ENCODE results near the gene STXBP4.

- TF ChIP-seq CTCF (conservative IDR thresholded peaks at IDR 0.05; ENCODE audit: low read depth in 2 of 2), result no peak
- no peak for TF ChIP-seq ETS1 (IDR thresholded peaks at IDR 0.05)
- TF ChIP-seq POLR2AphosphoS5 (IDR thresholded peaks at IDR 0.05; ENCODE audit: low read depth), result no peak
- TF ChIP-seq CREB1 (CRISPR knock-in tag; IDR thresholded peaks at IDR 0.05; ENCODE audit: low read depth), result no peak
- TF ChIP-seq REST (IDR thresholded peaks at IDR 0.05; ENCODE audit: unreplicated experiment), result no peak
- no peak for TF ChIP-seq EZH2 (IDR thresholded peaks at IDR 0.05; ENCODE audit: low read depth, unreplicated experiment)
Measured at GRCh38 chr17:55120651-55121050, 152.1 kb downstream of the STXBP4 start.
